Activated T-cell treated with anti-CD3 and anti-CD28 coated beads, Interleukin-2, amount 50 U/mL, for 48 hours (primary cell): ENCODE measurements around the gene RPTOR.
"Not testable (repeated sequence)": the region's sequence is repeated elsewhere in the genome, so short reads cannot be mapped to it uniquely, and the experiment has no call there.

Experiments
- DNase-seq, 2 experiments: peaks; one replicate each; pipeline ENCODE4 v3.0.0-alpha.2; 2020

Gene RPTOR

DNA sequence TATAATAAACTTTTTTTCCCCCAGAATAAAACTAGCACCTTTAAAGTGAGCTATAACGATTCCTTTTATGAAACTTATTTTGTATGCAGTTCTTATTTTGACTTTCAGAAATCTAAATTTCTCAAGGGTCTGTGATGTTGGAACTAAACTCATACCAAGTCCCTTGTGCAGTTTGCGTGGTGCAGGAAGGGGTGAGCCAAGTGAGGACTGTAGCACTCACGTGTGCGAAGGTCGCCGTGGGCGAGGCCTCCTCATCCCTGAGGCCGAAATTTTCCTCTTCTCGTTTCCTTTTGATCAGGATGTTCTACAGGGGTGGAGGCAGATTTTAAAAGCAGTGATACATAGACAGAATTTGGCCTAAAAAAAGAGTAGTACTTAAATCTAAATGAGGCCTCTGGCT lies 73.7 kb downstream of the RPTOR start:
- DNase-seq: no peak

GRCh38 chr17:80619535-80620235 lies 75.0 kb downstream of the RPTOR start:
- no peak for DNase-seq

DNA sequence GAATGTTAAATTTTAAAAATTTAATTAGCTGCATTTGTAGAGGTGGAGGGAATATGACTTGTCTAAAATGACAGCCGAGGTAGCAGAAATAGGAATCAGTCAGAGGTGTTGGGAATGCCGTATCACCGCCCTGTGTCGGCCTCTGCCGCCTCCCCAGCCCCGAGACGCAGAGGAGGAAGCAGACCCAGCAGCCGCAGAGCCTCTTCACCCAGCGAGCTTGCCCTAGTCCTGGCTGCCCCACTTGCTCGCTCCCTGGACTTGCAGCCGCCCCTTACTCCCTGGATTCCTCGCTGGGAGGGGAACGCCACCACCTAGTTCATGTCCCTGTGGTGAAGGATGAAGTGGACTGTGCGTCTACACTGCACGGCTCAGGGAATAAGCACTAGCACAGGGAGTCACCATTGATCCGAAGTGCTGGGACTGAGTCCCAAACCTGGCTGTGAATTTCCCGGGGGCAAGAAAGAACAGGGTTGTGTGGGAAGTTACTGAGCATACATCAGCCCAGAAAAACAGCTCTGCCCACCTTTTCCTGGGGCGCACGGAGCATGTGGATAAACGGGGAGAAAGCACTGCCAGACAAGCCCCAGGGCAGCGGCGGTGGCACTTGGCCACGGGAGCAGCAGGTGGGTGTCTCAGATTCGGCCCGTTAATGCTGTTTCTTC lies 76.8 kb downstream of the RPTOR start:
- DNase-seq: no peak

- no peak for DNase-seq
Observed at GRCh38 chr17:80621997-80622357, 77.3 kb downstream of the RPTOR start.

GRCh38 chr17:80624864-80625263 lies 80.2 kb downstream of the RPTOR start:
- DNase-seq: no peak

- DNase-seq: no peak
Observed at GRCh38 chr17:80625627-80626026, 81.0 kb downstream of the RPTOR start.

- DNase-seq: not testable (repeated sequence)
Observed at GRCh38 chr17:80628881-80629280, 84.2 kb downstream of the RPTOR start.

DNA sequence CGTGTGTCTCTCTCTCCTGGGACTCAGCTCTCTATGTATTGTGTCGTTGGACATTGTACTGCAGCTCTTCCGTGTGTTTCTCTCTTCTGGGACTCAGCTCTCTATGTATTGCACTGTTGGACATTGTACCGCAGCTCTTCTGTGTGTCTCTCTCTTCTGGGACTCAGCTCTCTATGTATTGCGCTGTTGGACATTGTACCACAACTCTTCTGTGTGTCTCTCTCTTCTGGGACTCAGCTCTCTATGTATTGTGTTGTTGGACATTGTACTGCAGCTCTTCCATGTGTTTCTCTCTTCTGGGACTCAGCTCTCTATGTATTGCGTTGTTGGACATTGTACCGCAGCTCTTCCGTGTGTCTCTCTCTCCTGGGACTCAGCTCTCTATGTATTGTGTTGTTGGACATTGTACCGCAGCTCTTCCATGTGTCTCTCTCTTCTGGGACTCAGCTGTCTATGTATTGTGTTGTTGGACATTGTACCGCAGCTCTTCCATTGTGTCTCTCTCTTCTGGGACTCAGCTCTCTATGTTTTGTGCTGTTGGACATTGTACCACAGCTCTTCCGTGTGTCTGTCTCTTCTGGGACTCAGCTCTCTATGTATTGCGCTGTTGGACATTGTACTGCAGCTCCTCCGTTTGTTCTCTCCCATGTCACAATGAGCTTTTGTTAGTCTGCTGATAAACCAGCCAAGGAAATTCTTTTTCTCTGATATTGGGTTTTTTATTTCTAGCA lies 84.8 kb downstream of the RPTOR start:
- DNase-seq: no peak

- no peak for DNase-seq
Observed at GRCh38 chr17:80630560-80631120, 86.0 kb downstream of the RPTOR start.

DNA sequence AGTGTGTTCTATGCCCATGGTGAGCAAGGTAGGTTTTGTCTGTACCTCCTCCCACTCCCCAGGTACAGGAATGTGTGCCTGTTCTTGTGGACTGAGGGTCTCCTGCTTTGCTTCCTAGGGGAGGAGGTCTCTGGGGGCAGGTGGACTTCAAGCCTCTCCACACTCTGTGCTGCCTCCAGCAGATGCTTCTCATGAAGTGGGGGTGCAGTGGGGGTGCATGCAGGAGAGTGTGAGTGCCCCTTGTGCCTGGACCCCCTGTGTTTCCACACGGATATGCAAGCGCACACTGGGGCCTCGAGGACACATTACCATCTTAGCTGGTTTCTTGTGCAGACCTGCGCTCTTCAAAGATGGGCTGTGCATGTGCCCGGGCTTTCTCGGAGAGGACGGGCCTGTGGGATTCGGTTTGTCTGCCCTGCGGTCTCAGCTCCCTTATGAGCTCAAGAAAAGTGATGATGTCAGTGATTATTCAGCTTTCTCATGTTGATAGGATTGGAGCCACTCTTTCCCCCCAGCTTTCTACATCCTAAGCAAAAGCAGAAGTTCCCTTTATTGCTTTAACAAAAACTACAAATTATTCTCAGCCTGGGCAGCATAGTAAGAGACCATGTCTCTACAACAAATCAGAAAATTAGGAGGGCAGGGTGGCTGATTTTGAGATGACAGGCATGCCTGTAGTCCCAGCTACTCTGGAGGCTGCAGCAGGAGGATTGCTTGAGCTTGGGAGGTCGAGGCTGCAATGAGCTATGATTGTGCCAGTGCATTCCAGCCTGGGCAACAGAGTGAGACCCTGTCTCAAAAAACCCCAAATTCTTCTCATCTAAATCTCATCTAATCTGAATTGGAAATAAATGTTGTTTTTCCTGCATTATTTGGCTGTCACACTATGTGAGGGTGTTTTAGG lies 86.8 kb downstream of the RPTOR start:
- DNase-seq: no peak

- DNase-seq: no peak
Observed at GRCh38 chr17:80632046-80632581, 87.5 kb downstream of the RPTOR start.

GRCh38 chr17:80633207-80633606 lies 88.6 kb downstream of the RPTOR start:
- DNase-seq: no peak

GRCh38 chr17:80633994-80634566 lies 89.4 kb downstream of the RPTOR start:
- no peak for DNase-seq

DNA sequence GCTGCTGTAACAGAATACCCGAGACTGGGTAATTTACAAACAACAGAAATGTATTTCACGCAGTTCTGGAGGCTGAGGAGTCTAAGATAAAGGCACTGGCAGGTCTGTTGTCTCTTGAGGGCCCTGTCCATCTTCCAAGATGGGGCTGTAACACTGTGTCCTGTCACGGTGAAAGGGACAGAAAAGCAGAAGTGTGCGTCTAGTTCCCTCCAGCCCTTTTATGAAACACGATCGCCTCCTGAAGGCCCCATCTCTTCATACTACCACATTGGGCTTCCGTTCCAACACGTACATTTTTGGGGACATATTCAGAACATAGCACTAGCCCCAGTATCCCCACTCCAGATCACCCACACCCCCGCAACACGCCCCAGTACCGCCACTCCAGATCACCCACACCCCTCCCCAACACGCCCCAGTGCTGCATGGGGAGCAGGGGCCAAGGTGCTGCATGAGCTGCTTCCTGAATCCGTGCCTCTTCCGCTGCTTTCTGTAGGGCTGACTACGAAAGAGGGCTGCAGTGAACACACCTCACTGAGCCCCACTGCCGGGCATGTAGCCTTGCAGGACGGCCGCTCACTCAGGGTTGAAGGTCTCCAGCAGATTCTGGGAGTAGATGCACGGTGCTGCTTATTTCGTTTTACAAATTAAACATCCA lies 91.9 kb downstream of the RPTOR start:
- DNase-seq: no peak

DNA sequence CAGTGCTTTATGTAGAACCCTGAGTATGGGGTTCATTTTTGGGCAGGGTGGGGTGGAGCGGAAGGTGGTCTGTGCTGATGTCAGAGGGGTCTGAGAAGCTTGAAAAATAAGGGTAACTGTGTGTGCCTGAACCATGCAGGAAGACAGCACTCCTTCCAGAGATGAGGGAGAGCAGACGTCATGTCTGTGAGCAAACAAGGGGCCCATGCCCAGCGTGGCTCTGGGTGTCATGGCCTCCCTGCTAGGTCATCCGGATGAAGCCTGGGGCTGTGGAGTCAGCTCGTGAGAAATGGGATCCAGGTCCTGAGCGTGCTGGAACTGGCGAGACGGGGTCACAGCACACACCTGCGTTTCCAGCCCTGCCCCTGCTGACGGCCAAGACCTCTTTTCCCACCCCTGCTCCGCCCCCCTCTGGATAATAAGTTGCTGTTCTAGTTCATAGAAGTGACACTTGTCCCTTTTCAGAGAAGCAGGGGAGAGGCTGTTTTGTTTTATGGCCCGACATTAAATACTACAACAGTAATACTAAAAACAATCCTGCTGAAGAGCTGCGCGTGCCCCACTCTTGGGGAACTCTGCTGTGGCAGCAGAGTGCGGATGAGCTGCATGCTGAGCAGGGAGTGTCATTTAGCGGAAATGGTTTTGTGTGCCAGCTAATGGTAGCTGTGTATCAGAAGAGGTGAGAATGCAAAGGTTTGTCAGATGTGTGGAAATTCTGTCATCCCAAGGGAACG lies 92.6 kb downstream of the RPTOR start:
- DNase-seq: no peak

- DNase-seq: no peak
Observed at GRCh38 chr17:80639658-80640057, 95.0 kb downstream of the RPTOR start.

DNA sequence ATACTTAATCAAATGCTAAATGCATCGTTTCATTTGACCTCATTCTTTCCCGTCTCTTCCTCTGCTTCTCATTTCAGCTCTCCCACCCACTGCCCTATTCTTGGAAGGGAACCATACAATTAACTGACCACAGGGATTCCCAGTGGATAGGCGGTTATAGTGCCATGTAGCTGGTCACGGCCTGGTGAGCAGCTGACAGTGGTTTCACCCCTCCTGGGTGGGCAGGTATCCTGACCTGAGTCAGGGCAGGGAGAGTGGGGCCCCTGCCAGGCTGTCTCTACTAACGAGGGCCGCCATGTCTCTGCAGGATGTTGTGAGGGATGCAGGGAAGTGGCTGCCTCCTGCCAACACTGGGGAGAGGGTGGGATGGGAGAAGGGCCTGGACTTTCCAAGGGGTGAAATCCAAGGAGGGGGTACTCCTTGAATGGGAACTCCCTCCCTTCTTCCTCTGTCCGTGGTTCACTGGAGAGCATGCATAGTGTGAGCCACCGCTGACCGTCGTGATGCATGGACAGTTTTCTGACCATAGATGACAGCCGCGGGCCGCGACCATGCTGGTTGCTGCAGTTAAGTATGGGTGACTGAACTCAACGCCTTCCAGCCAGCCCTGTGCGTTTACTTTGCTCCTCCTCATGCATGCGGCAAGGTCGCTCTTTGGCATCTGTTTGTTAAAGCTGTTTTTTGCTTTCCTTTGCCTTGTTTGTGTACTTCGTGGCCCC lies 95.9 kb downstream of the RPTOR start:
- DNase-seq: no peak

GRCh38 chr17:80643326-80644099 lies 98.9 kb downstream of the RPTOR start:
- DNase-seq: no peak

DNA sequence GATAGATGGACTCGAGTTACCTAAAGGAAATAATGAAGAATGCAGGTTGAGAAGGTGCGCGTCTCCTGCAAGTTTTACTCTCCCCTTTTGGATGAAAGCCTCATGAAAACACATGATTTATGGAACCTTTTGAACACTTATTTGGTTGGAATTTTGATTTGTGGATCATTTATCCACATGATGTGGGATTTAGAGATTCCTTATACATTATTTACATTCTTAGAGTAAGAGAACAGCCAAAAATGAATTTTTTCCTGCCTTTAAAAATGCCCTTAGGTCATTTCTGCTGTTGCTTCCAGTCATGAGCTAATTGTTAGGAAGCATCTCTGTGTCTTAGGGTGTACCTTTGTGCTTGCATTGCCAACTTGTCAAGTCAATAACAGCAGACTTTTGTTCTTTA lies 99.9 kb downstream of the RPTOR start:
- DNase-seq: no peak
